HG02852 (cell line): ENCODE results near the gene PTPRN2.
"Not testable (repeated sequence)": the region's sequence is repeated elsewhere in the genome, so short reads cannot be mapped to it uniquely, and the experiment has no call there.

Source experiments
- ATAC-seq: cut with Tn5 transposase; IDR thresholded peaks from one replicate; pipeline ENCODE4 v1.9.1; 2021; ENCODE audit warnings: mild to moderate bottlenecking, moderate library complexity; ENCODE audit not compliant: unreplicated experiment

PTPRN2 gene

GRCh38 chr7:157952841-157953645 lies 634.6 kb downstream of the PTPRN2 start:
- ATAC-seq: no peak

- ATAC-seq: no peak
Measured at GRCh38 chr7:157952050-157952667, 635.5 kb downstream of the PTPRN2 start.

- ATAC-seq: no peak
Measured at GRCh38 chr7:157951300-157952049, 636.1 kb downstream of the PTPRN2 start.

GRCh38 chr7:157949711-157950110 lies 637.9 kb downstream of the PTPRN2 start:
- ATAC-seq: no peak

- no peak for ATAC-seq
Measured at GRCh38 chr7:157947504-157947903, 640.1 kb downstream of the PTPRN2 start.

- no peak for ATAC-seq
Measured at GRCh38 chr7:157946398-157947060, 641.1 kb downstream of the PTPRN2 start.

- no peak for ATAC-seq
Measured at GRCh38 chr7:157945401-157945800, 642.2 kb downstream of the PTPRN2 start.

GRCh38 chr7:157944734-157945291 lies 642.8 kb downstream of the PTPRN2 start:
- ATAC-seq: no peak

GRCh38 chr7:157944051-157944450 lies 643.6 kb downstream of the PTPRN2 start:
- ATAC-seq: no peak

- no peak for ATAC-seq
Measured at GRCh38 chr7:157943561-157943960, 644.1 kb downstream of the PTPRN2 start.

GRCh38 chr7:157941210-157941609 lies 646.4 kb downstream of the PTPRN2 start:
- ATAC-seq: no peak

GRCh38 chr7:157940497-157940896 lies 647.1 kb downstream of the PTPRN2 start:
- ATAC-seq: no peak

GRCh38 chr7:157938211-157938610 lies 649.4 kb downstream of the PTPRN2 start:
- ATAC-seq: no peak

GRCh38 chr7:157937406-157937805 lies 650.2 kb downstream of the PTPRN2 start:
- no peak for ATAC-seq

- ATAC-seq: no peak
Measured at GRCh38 chr7:157936976-157937375, 650.6 kb downstream of the PTPRN2 start.

- ATAC-seq: not testable (repeated sequence)
Measured at GRCh38 chr7:157935721-157936120, 651.9 kb downstream of the PTPRN2 start.

GRCh38 chr7:157933219-157934155 lies 654.1 kb downstream of the PTPRN2 start:
- ATAC-seq: not testable (repeated sequence)

GRCh38 chr7:157932498-157933218 lies 655.0 kb downstream of the PTPRN2 start:
- ATAC-seq: no peak

GRCh38 chr7:157930926-157931466 lies 656.6 kb downstream of the PTPRN2 start:
- ATAC-seq: no peak
